ENCODE measurements around the gene BID.

The BID gene

DNA sequence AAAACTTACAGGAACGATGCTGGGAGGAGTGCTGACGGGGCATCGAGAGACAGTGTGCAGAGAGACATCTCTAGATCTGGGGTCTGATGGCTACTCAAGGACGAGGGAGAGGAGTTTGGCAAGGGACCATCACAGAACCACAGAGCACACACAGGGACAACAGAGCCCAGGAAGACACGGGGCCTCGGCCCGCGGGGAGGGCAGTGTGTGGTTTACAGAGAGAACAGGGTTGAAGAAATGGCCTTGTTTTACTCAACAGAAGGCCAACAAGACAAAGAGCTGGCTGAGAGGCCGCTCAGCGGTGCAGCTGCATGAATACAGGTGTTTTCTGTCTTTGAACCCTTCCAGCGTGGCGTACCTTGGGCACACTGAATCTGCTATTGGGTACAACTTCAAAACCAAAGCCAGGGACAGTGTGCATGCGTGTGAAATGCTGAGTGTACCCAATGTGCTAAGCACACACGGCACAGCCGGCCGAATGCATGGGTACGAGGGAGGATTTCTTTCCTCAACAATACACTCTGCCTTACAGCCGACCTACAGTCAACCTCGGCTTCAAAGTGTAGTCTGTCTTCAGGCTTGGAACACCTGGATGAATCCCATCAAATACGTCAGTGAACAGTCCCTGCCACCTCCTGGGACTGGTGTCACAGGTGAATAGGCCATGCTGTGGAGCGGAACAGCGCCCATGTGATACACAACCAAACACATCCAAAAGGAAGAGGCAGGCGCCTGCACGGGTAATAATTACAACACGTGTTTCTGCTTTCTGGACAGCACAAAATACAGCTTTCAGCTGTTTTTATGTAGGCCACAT lies 20.7 kb upstream of the BID start:
- TF ChIP-seq, protein P1, sequence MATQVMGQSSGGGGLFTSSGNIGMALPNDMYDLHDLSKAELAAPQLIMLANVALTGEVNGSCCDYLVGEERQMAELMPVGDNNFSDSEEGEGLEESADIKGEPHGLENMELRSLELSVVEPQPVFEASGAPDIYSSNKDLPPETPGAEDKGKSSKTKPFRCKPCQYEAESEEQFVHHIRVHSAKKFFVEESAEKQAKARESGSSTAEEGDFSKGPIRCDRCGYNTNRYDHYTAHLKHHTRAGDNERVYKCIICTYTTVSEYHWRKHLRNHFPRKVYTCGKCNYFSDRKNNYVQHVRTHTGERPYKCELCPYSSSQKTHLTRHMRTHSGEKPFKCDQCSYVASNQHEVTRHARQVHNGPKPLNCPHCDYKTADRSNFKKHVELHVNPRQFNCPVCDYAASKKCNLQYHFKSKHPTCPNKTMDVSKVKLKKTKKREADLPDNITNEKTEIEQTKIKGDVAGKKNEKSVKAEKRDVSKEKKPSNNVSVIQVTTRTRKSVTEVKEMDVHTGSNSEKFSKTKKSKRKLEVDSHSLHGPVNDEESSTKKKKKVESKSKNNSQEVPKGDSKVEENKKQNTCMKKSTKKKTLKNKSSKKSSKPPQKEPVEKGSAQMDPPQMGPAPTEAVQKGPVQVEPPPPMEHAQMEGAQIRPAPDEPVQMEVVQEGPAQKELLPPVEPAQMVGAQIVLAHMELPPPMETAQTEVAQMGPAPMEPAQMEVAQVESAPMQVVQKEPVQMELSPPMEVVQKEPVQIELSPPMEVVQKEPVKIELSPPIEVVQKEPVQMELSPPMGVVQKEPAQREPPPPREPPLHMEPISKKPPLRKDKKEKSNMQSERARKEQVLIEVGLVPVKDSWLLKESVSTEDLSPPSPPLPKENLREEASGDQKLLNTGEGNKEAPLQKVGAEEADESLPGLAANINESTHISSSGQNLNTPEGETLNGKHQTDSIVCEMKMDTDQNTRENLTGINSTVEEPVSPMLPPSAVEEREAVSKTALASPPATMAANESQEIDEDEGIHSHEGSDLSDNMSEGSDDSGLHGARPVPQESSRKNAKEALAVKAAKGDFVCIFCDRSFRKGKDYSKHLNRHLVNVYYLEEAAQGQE (IDR thresholded peaks at IDR 0.05; ENCODE audit: insufficient read depth in 1 of 2, low read depth in 2 of 2, low read length in 2 of 2): no peak
- TF ChIP-seq FOXP2 (optimal IDR thresholded peaks at IDR 0.05; ENCODE audit: borderline replicate concordance, extremely low read depth, extremely low read length, insufficient read depth) (no peak), POLR2AphosphoS5 (IDR thresholded peaks at IDR 0.05; ENCODE audit: low read depth, low read length) (no peak), SIN3A (IDR thresholded peaks at IDR 0.05; ENCODE audit: borderline replicate concordance, insufficient read depth, low read length) (no peak)

DNA sequence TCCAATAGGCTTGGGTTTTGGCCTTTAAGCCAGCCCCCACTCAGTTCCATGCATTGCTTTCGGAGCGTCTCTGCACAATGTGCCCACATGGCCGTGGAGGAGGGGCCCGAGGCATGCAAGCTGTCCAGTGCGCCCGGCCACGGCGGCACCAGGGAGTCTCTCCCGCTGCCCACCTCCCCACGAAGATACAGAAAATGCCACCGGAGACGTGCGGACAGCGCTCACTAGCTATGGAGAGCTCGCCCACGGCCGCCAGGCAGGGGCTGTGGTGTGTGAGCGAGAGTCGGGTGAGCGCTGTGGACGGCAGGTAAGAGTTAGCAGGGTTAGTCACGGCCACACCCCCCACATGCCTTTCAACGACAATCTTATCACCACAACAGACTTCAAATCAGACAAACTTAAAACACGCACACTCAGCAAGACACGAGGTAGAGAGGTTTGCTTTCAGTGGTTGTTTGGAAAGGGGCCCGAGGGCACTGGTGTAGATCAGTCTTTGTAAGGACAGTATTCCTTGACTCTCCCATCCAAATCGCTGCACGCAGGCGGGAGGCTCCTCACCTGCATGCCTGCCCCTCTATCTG lies 18.7 kb upstream of the BID start:
- TF ChIP-seq FOXP2 (optimal IDR thresholded peaks at IDR 0.05; ENCODE audit: borderline replicate concordance, extremely low read depth, extremely low read length, insufficient read depth) (no peak), SIN3A (IDR thresholded peaks at IDR 0.05; ENCODE audit: borderline replicate concordance, insufficient read depth, low read length) (no peak), TAF1 (IDR thresholded peaks at IDR 0.05; ENCODE audit: borderline replicate concordance, insufficient read depth, low read length) (no peak), POLR2AphosphoS5 (IDR thresholded peaks at IDR 0.05; ENCODE audit: low read depth, low read length) (no peak)
- TF ChIP-seq, protein P1 (IDR thresholded peaks at IDR 0.05; ENCODE audit: insufficient read depth in 1 of 2, low read depth in 2 of 2, low read length in 2 of 2): no peak

DNA sequence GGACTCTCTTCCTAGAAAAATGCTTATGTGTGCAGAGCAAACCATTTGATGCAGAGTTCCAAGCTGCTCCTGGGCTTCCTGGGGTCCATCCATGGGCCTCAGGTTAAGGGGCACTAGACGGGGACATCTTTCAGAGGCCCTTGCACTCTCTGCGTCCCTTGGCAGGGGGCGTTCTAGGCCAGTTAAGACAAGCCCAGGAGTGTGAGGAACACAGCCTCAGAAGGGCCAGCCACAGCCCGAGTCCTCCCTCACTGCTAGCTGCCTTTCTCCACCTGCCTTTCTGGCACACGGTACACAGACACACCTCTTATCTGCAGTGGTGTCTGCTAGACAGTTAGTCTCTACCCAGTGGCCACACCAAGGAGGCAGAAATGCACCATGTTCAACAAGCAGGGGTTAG lies 18.0 kb upstream of the BID start:
- TF ChIP-seq, protein P1 (IDR thresholded peaks at IDR 0.05; ENCODE audit: insufficient read depth in 1 of 2, low read depth in 2 of 2, low read length in 2 of 2): no peak
- no peak for TF ChIP-seq POLR2AphosphoS5 (IDR thresholded peaks at IDR 0.05; ENCODE audit: low read depth, low read length)
- TF ChIP-seq SIN3A (IDR thresholded peaks at IDR 0.05; ENCODE audit: borderline replicate concordance, insufficient read depth, low read length): no peak
- no peak for TF ChIP-seq TAF1 (IDR thresholded peaks at IDR 0.05; ENCODE audit: borderline replicate concordance, insufficient read depth, low read length)
- no peak for TF ChIP-seq FOXP2 (optimal IDR thresholded peaks at IDR 0.05; ENCODE audit: borderline replicate concordance, extremely low read depth, extremely low read length, insufficient read depth)

DNA sequence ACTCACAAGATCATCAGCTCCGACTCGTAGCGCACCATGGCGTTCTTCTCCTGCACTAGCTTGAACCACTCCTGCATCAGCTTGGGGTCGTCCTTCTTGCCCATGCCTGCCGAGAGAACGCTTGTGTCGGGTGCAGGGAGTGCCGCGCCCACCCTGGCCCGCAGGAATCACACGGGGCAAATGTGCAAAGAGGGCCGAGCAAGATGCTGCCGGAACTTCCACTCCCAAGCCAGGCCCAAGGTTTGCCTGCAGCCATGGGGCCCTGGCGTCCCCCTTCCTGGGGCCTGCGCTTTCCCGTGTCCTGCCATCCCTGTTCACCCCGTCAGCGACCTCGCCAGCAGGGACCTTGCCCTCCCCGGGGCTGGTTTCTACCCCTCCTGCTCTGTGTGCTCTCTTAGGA lies 16.9 kb upstream of the BID start:
- TF ChIP-seq, protein P1 (IDR thresholded peaks at IDR 0.05; ENCODE audit: insufficient read depth in 1 of 2, low read depth in 2 of 2, low read length in 2 of 2): no peak
- TF ChIP-seq TAF1 (IDR thresholded peaks at IDR 0.05; ENCODE audit: borderline replicate concordance, insufficient read depth, low read length) (no peak), FOXP2 (optimal IDR thresholded peaks at IDR 0.05; ENCODE audit: borderline replicate concordance, extremely low read depth, extremely low read length, insufficient read depth) (no peak), SIN3A (IDR thresholded peaks at IDR 0.05; ENCODE audit: borderline replicate concordance, insufficient read depth, low read length) (no peak), POLR2AphosphoS5 (IDR thresholded peaks at IDR 0.05; ENCODE audit: low read depth, low read length) (no peak)
